A549 (cell line): ENCODE results near the gene PIAS4.

ENCODE experiments used
- EP300 ChIP-seq, 2 experiments: fragments of >200 bp; sonication (Bioruptor Twin); formaldehyde crosslinking; IDR thresholded peaks; 2 replicates in 1 of 2; 3 replicates in 1 of 2; pipeline ENCODE4 v1.6.1; 2016 to 2017
- ESRRA ChIP-seq: fragments of 150-350 bp; IDR thresholded peaks from 2 replicates; pipeline ENCODE4 v1.6.1; 2014; ENCODE audit warnings: mild to moderate bottlenecking, low read length, borderline replicate concordance
- FOSL2 ChIP-seq, 2 experiments: fragments of 450-650 bp in 1 of 2; fragments of >200 bp in 1 of 2; sonication (Bioruptor Twin) in 1 of 2; formaldehyde crosslinking; IDR thresholded peaks; 2 replicates each; pipeline versions ENCODE4 v1.5.0 to v1.6.1; 2016 to 2020; ENCODE audit warnings: mild to moderate bottlenecking in 1 of 2, moderate library complexity in 1 of 2
- HDAC2 ChIP-seq: fragments of 200-600 bp; sonication (generic); IDR thresholded peaks from 2 replicates; pipeline ENCODE4 v1.6.1; 2016
- POLR2AphosphoS2 ChIP-seq: conservative IDR thresholded peaks from 2 replicates; pipeline ENCODE4 v1.6.1; 2012; ENCODE audit warnings: low read length, improper control_type of control experiment, inconsistent platforms

DNA sequence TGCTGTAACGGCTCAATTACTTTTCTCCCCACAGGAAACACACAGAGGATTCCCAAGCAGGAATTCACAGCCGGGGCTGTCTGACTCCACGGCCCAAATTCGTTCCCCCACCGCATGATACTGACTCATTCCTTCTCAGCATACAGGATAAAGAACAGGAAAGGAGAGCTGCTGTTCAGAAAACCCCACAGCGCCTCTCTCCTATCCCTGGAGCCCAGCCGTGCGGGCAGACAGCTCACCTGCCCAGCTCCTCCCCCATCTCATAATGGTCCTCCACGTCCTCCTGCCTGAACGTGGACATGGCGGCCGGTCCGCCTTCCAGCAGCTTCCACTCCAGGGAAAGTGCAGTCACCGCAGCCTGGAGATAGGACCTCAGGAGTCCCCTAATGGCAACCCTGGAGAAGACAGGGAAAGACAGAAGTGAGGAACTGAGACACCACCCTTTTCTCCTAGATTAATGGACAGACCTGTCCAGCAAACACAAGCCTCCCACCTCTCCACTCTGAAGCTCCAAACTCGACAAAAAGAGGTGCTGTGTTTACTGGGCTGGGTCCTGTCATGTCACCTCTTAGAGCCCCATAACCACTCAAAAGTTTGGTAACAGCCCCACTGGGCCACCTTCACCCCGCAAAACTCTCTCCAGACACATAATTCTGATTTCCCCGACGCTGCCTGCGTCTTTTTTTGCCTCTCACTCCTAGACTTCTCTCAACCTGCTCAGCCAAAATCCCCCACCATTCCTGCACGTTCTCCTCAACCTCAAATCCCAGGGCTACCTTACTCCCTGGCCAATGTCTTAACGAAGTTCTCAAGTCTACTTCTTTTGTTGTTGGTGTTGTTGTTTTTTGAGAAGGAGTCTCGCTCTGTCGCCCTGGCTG, 37.9 kb upstream of the PIAS4 start:
- no peak for TF ChIP-seq POLR2AphosphoS2
- TF ChIP-seq HDAC2: no peak
- no peak for TF ChIP-seq EP300 (IDR thresholded peaks at IDR 0.05)
- no peak for TF ChIP-seq FOSL2 (IDR thresholded peaks at IDR 0.05)
- TF ChIP-seq FOSL2 (CRISPR knock-in tag; IDR thresholded peaks at IDR 0.05): 0 out of 2 replicates have a peak, but pooled peaks have one; percentile 4
- no peak for TF ChIP-seq ESRRA
